RWPE1 (cell line): Measurements from ENCODE around the gene DPEP3.
A peak's percentile ranks its signal among the peaks of the same experiment; 100 is the strongest.

Experiments used
- CTCF ChIA-PET: fragments of 350-600 bp; sonication (Branson Sonifier 250); formaldehyde crosslinking; extraction: SDS; loops from one replicate; lab custom pipeline; 2021; lab: Yijun Ruan, JAX
- POLR2A ChIA-PET: fragments of 400-600 bp; formaldehyde crosslinking; extraction: SDS; loops from one replicate; lab custom pipeline; 2020; ENCODE audit warnings: antibody characterized with exemption; ENCODE audit not compliant: low non-redundant PET; lab: Yijun Ruan, JAX
- DNase-seq: peaks from one replicate; pipeline ENCODE4 v3.0.0; 2012; ENCODE audit warnings: low spot score
- H3K27ac ChIP-seq: fragments of 450-650 bp; 2 replicates; pipeline ENCODE4 v1.5.1; 2017
- CTCF ChIP-seq: fragments of 450-650 bp; conservative IDR thresholded peaks from 2 replicates; pipeline ENCODE4 v1.5.1; 2017; ENCODE audit warnings: low read depth, mild to moderate bottlenecking

The DPEP3 gene

DNA sequence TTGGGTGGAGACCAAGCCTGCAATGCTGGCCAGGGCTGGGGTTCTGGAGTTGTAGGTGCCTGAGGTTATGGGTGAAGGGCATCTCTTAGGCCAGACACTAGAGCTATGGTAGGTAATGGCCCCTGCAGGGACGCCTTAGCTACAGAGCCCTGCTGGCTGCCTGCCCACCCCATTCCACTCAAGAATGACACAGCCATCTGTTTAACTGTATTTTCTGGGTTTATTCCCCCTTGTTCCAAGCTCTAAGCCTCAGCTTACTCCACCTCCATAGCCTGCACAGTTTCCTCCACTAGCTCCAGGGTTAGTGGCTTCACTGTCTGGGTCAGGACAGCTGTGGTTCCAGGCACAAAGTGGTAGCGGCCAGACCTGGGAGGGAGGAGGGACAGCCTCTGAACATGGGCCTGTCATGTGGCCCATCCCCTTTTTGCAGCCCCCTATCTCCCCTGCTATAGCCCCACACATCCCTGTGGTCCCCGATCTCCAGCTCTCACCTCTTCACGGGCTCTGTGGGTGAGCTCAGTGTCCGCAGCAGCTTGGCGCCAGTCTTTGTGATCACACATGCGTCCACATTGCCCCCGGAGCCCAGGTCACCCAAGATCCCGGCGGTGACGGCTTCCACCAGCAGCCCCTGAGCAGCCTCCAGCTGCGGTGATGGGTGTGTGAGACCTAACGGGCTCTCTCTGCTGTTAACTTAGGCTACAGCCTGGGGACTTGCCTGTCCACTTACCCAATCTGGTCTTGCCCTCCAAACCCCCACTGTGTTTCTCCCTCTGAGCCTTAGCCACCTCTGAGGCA lies 45.8 kb downstream of the DPEP3 start:
- H3K27ac ChIP-seq, result peak overlapping the region; percentile 93
- POLR2A ChIA-PET, result no interaction called here
- CTCF ChIA-PET, result interaction anchor here (0.6 to 2.7 kb wide), 4 partner anchors 9 to 124 kb away, joined by 3 to 15 read pairs (median 5); no protein-coding TSS in a partner anchor
- no peak for TF ChIP-seq CTCF
- DNase-seq, result no peak

- ChIA-PET CTCF (interaction anchor here (0.6 to 2.7 kb wide), 5 partner anchors 50 to 752 kb away, joined by 3 to 15 read pairs (median 3); no protein-coding TSS in a partner anchor), POLR2A (no interaction called here)
- no peak for DNase-seq
- no peak for TF ChIP-seq CTCF
- peak overlapping the region; percentile 93 for H3K27ac ChIP-seq
Measured at GRCh38 chr16:67933805-67934204, 46.5 kb downstream of the DPEP3 start.

GRCh38 chr16:67932462-67932840 lies 47.8 kb downstream of the DPEP3 start:
- no peak for TF ChIP-seq CTCF
- DNase-seq, result no peak
- H3K27ac ChIP-seq, result peak overlapping the region; percentile 17
- POLR2A ChIA-PET, result no interaction called here
- CTCF ChIA-PET, result interaction anchor here (0.5 to 2.7 kb wide), 3 partner anchors 30 to 155 kb away, joined by 3 to 15 read pairs (median 3); no protein-coding TSS in a partner anchor

DNA sequence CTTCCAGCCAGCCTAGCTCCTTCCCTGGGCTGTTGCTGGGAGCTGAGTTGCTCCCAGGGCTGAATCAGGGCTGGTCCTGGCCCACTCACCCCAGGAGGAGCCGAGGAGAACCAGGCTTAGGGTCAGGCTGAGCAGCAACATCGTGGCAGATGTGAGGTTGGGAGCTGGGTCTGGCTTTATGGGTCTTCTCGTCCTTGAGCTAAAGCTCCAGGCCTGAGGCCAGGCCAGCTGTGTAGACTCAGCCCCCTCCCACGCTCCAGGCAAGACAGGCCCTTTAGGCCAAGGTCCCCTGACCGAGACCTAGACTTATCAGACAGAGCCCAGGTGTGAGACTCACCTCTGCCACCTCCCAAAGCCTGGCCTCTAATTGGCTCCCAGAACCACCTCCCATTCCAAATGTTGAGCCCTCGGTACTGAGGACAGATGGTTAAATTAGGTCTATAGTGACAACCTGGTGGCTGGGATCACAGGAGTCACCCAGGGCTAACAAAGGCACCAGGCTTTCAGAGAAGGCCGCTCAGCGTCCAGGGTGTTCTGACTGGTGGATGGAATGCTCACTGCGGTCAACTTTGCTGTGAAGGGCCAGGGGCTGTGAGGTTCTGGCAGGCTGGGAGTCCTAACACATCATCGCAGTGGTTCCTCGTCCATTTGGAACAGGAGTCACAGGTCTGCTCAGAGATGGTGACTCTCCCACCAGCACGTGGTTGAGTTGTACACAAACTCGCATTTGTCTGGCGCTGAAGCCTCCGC lies 48.4 kb downstream of the DPEP3 start, which contains the start of gene CTRL:
TSS of gene CTRL (minus strand) at position 151 of the 750 bp plus-strand sequence. CDS start at position 141, 10 bp downstream.
- no peak for TF ChIP-seq CTCF
- DNase-seq, result no peak
- POLR2A ChIA-PET, result no interaction called here
- CTCF ChIA-PET, result interaction anchor here (0.7 to 1.5 kb wide), 2 partner anchors 29 to 115 kb away, joined by 3 to 9 read pairs; no protein-coding TSS in a partner anchor
- peak within 1 kb of the TSS; percentile 17 for H3K27ac ChIP-seq

GRCh38 chr16:67930678-67931211 lies 49.6 kb downstream of the DPEP3 start:
- peak overlapping the region; percentile 17 for H3K27ac ChIP-seq
- CTCF ChIA-PET, result interaction anchor here (1.5 kb wide), 1 partner anchor 114 kb away, joined by 9 read pairs; no protein-coding TSS in a partner anchor
- DNase-seq, result no peak
- POLR2A ChIA-PET, result no interaction called here
- TF ChIP-seq CTCF, result no peak

GRCh38 chr16:67930191-67930590 lies 50.1 kb downstream of the DPEP3 start:
- DNase-seq, result no peak
- no peak for TF ChIP-seq CTCF
- no peak overlapping the region for H3K27ac ChIP-seq
- ChIA-PET POLR2A (no interaction called here), CTCF (interaction anchor here (1.5 kb wide), 1 partner anchor 114 kb away, joined by 9 read pairs; no protein-coding TSS in a partner anchor)
